AG04449 (cell line): ENCODE data around the gene ZNF281.

Experiments used
- CTCF ChIA-PET: fragments of 350-600 bp; formaldehyde crosslinking; extraction: SDS; loops from one replicate; lab custom pipeline; 2021; ENCODE audit warnings: antibody characterized with exemption; lab: Yijun Ruan, JAX
- POLR2A ChIA-PET: fragments of 400-600, 350-600 bp; formaldehyde crosslinking; extraction: SDS; loops from one replicate; lab custom pipeline; 2020; ENCODE audit warnings: antibody characterized with exemption, inconsistent platforms; lab: Yijun Ruan, JAX
- DNase-seq: peaks from one replicate; pipeline ENCODE4 v3.0.0-alpha.2; 2010; ENCODE audit warnings: low read depth, low spot score
- H3K4me3 ChIP-seq: 2 replicates; pipeline ENCODE4 v1.5.1; 2011; ENCODE audit warnings: low read depth, mild to moderate bottlenecking, control low read depth, low read length
- TF ChIP-seq, protein P1 (sequence below): IDR thresholded peaks from one replicate; pipeline ENCODE4 v1.5.1; 2011; ENCODE audit warnings: mild to moderate bottlenecking, moderate library complexity, low read length, control low read depth, inconsistent platforms; ENCODE audit not compliant: insufficient read depth; ENCODE audit errors: missing control alignments

Gene ZNF281

DNA sequence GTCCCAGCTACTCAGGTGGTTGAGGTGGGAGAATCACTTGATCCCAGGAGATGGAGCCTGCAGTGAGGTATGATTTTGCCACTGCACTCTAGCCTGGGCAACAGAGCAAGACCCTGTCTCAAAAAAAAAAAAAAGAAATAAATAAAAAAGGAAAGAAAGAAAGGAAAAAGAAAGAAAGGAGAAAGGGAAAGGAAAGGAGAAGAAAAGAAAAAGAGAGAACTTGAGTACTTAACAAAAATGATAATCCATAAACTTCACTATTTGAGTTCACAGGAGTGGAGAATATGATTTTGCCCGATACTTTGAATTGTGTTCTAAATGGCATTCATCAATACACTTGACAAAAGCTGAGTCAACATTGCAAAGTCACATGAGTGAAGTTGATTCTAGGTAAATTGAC, 23.8 kb upstream of the ZNF281 start:
- POLR2A ChIA-PET, result interaction anchor here (0.6 kb wide), 1 partner anchor 48 kb away, joined by 3 read pairs; no protein-coding TSS in a partner anchor
- H3K4me3 ChIP-seq, result no peak overlapping the region
- no peak for DNase-seq
- CTCF ChIA-PET, result no interaction called here
- TF ChIP-seq, protein P1, sequence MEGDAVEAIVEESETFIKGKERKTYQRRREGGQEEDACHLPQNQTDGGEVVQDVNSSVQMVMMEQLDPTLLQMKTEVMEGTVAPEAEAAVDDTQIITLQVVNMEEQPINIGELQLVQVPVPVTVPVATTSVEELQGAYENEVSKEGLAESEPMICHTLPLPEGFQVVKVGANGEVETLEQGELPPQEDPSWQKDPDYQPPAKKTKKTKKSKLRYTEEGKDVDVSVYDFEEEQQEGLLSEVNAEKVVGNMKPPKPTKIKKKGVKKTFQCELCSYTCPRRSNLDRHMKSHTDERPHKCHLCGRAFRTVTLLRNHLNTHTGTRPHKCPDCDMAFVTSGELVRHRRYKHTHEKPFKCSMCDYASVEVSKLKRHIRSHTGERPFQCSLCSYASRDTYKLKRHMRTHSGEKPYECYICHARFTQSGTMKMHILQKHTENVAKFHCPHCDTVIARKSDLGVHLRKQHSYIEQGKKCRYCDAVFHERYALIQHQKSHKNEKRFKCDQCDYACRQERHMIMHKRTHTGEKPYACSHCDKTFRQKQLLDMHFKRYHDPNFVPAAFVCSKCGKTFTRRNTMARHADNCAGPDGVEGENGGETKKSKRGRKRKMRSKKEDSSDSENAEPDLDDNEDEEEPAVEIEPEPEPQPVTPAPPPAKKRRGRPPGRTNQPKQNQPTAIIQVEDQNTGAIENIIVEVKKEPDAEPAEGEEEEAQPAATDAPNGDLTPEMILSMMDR, result no peak

GRCh38 chr1:200432586-200432985, 22.8 kb upstream of the ZNF281 start:
- TF ChIP-seq, protein P1, result no peak
- CTCF ChIA-PET, result no interaction called here
- POLR2A ChIA-PET, result no interaction called here
- no peak overlapping the region for H3K4me3 ChIP-seq
- no peak for DNase-seq

GRCh38 chr1:200429221-200429751, 19.4 kb upstream of the ZNF281 start:
- DNase-seq, result peak; percentile 59
- POLR2A ChIA-PET, result interaction anchor here (0.5 to 1.1 kb wide), 5 partner anchors 9 to 115 kb away, joined by 3 to 5 read pairs (median 3); no protein-coding TSS in a partner anchor
- no peak overlapping the region for H3K4me3 ChIP-seq
- TF ChIP-seq, protein P1, result no peak
- CTCF ChIA-PET, result interaction anchor here (0.6 to 1.2 kb wide), 2 partner anchors 54 to 174 kb away, joined by 3 read pairs; no protein-coding TSS in a partner anchor

- no peak for DNase-seq
- ChIA-PET POLR2A (interaction anchor here (0.7 to 1.1 kb wide), 4 partner anchors 36 to 61 kb away, joined by 3 read pairs; no protein-coding TSS in a partner anchor), CTCF (interaction anchor here (0.6 to 0.7 kb wide), 2 partner anchors 174 to 689 kb away, joined by 3 read pairs; no protein-coding TSS in a partner anchor)
- TF ChIP-seq, protein P1, result no peak
- H3K4me3 ChIP-seq, result no peak overlapping the region
Observed at GRCh38 chr1:200428482-200429205, 18.8 kb upstream of the ZNF281 start.

GRCh38 chr1:200427744-200428143, 17.9 kb upstream of the ZNF281 start:
- CTCF ChIA-PET, result no interaction called here
- POLR2A ChIA-PET, result no interaction called here
- DNase-seq, result no peak
- TF ChIP-seq, protein P1, result no peak
- H3K4me3 ChIP-seq, result no peak overlapping the region

DNA sequence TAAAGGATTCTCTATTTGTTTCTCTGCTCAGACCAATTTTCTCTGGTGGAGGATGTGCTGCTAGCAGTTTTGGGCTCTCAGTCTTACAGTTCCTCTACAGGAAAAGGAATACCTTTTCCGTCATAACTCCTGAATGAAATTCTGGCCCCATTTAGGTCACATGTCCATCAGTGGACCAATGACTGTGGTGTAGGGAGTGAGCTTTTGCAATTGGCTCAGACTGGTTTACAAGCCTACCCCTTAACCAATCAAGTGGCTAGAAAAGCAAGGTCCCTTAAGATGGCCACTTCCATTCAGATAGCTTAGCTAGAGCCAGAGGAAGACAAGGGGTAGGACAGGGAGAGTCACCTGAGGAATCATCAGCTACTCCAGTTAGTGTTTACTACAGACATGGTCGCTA, 16.4 kb upstream of the ZNF281 start:
- DNase-seq, result no peak
- ChIA-PET POLR2A (no interaction called here), CTCF (no interaction called here)
- TF ChIP-seq, protein P1, result no peak
- H3K4me3 ChIP-seq, result no peak overlapping the region
